Measurements from ENCODE around the gene TNRC18. TPM values are rescaled to one million over a fixed set of nuclear protein-coding genes. Genes with fewer than 3 reads are reported as not detected.

TNRC18 gene
- total and polyA plus RNA-seq, 2 of the 8 experiments (the other 6 are each of a cell fraction or from before 2014, with no cell fraction given): 1.7 to 8.6 TPM

GRCh38 chr7:5442757-5443305 is 19.2 kb upstream of the TNRC18 start:
- peaks cover 4% of the 10 kb centered on the region; the same call in 1 of the 2 replicates for H3K23me2 ChIP-seq (ENCODE audit: low read depth, low read length)
- H3K23ac ChIP-seq (ENCODE audit: insufficient read length): no peak overlapping the region
- H3K27ac ChIP-seq (ENCODE audit: low read depth, low read length): no peak overlapping the region
- H3K56ac ChIP-seq (replicated peaks; ENCODE audit: insufficient read length, low read depth, low read length): no peak overlapping the region
- peaks cover 0 to 2% (median 0%) of the 10 kb centered on the region in 4 experiments; a peak in 3 of 7 replicates for H3K4me1 ChIP-seq (replicated peaks in 1 of 4; ENCODE audit: control insufficient read depth in 3 of 4, insufficient read depth in 4 of 4, low read length in 3 of 4)
- H3K4me3 ChIP-seq (ENCODE audit: extremely low read depth in 1 of 4, insufficient read depth in 2 of 4, low read depth in 3 of 4, low read length in 4 of 4): no peak overlapping the region
- peaks cover 0 to 4% of the 10 kb centered on the region in 2 experiments for H4K20me1 ChIP-seq (replicated peaks in 1 of 2; ENCODE audit: control insufficient read depth in 1 of 2, insufficient read depth in 2 of 2, low read length in 2 of 2)
- H3K14ac ChIP-seq (ENCODE audit: insufficient read length): no peak overlapping the region
- no peak overlapping the region for H3K4me2 ChIP-seq (ENCODE audit: insufficient read depth in 1 of 2, low read depth in 2 of 2, low read length in 2 of 2)
- H3K4ac ChIP-seq (replicated peaks; ENCODE audit: insufficient read length, low read depth, low read length): peak overlapping the region; percentile 65
- no peak overlapping the region for H2BK120ac ChIP-seq (replicated peaks; ENCODE audit: low read depth, low read length)
- no peak overlapping the region for H4K5ac ChIP-seq (ENCODE audit: insufficient read length, low read depth, low read length)
- 95% methylated on average over 20 of the region's 20 CpGs; no CpG with 5 or more reads in 1 of the 2 experiments for WGBS, 2 experiments (ENCODE audit: extremely low coverage in 1 of 2, insufficient coverage in 1 of 2, insufficient read length in 1 of 2, insufficient replicate concordance in 2 of 2, low coverage in 1 of 2, low lambda C conversion rate in 2 of 2, missing lambda C conversion rate in 1 of 2)
- H3K79me1 ChIP-seq (ENCODE audit: low read depth, low read length): no peaks in the 10 kb centered on the region
- no peaks in the 10 kb centered on the region for H3K79me2 ChIP-seq (ENCODE audit: control insufficient read depth in 1 of 2, insufficient read depth in 2 of 2, low read length in 2 of 2)
- FAIRE-seq: no peak
- no peak overlapping the region for H3K9ac ChIP-seq (replicated peaks in 1 of 4; ENCODE audit: extremely low read depth in 1 of 4, low read depth in 3 of 4, low read length in 3 of 4)
- H2BK20ac ChIP-seq (ENCODE audit: low read length): no peak overlapping the region
- no peak overlapping the region for H3K18ac ChIP-seq (ENCODE audit: extremely low read depth, low read length)
- ChIA-PET CTCF (ENCODE audit: partially characterized antibody) (interaction anchor here (0.9 to 2.7 kb wide), 10 partner anchors 8 to 203 kb away, joined by 3 to 8 read pairs (median 4); no protein-coding TSS in a partner anchor), POLR2A (ENCODE audit: partially characterized antibody) (interaction anchor here (0.9 to 1.9 kb wide), 3 partner anchors 18 to 34 kb away, joined by 3 to 7 read pairs (median 3); partner anchors contain the start of gene TNRC18)
- H2AK5ac ChIP-seq (ENCODE audit: low read depth, low read length): no peak overlapping the region
- H2AFZ ChIP-seq (ENCODE audit: low read length): no peak overlapping the region
- no peak for DNase-seq (ENCODE audit: low read depth in 1 of 2, low spot score in 2 of 2)
- no peak overlapping the region for H2BK15ac ChIP-seq (ENCODE audit: low read length)
- H3K36me3 ChIP-seq (ENCODE audit: control insufficient read depth in 2 of 4, insufficient read depth in 4 of 4, low read length in 3 of 4): no peaks in the 10 kb centered on the region
- H2BK12ac ChIP-seq (ENCODE audit: low read depth, low read length): no peak overlapping the region
- H3K9me3 ChIP-seq (ENCODE audit: insufficient read depth in 2 of 2, low read depth in 1 of 2, low read length in 1 of 2): peaks cover 0 to under 1% of the 10 kb centered on the region in 2 experiments; a peak in 1 of 4 replicates
- H4K8ac ChIP-seq (ENCODE audit: extremely low read depth, insufficient read depth, low read length): no peak overlapping the region
- H4K91ac ChIP-seq (replicated peaks; ENCODE audit: insufficient read length, low read length): no peak overlapping the region
- no peaks in the 10 kb centered on the region for H3K27me3 ChIP-seq (replicated peaks in 1 of 4; ENCODE audit: control insufficient read depth in 3 of 4, extremely low read depth in 1 of 4, insufficient read depth in 3 of 4, low read length in 3 of 4)
- H2BK5ac ChIP-seq (ENCODE audit: low read depth, low read length): no peak overlapping the region
- no peak for TF ChIP-seq KDM4A (IDR thresholded peaks at IDR 0.05; ENCODE audit: low read depth, low read length, severe bottlenecking)
- TF ChIP-seq GABPA (IDR thresholded peaks at IDR 0.05; ENCODE audit: borderline replicate concordance, insufficient read depth, low read length): no peak
- TF ChIP-seq CBX8 (IDR thresholded peaks at IDR 0.05; ENCODE audit: borderline replicate concordance, low read depth, low read length): no peak
- no peak for TF ChIP-seq CTCF (IDR thresholded peaks at IDR 0.05; ENCODE audit: control extremely low read depth in 1 of 3, insufficient read depth in 1 of 3, low read depth in 1 of 3, low read length in 3 of 3)
- no peak for TF ChIP-seq EZH2 (IDR thresholded peaks at IDR 0.05; ENCODE audit: low read depth, low read length, severe bottlenecking)
- no peak for TF ChIP-seq USF2 (IDR thresholded peaks at IDR 0.05; ENCODE audit: low read length)
- no peak for TF ChIP-seq BACH1 (IDR thresholded peaks at IDR 0.05; ENCODE audit: low read length)
- TF ChIP-seq RBBP5 (IDR thresholded peaks at IDR 0.05; ENCODE audit: borderline replicate concordance, low read depth, low read length): no peak
- no peak for TF ChIP-seq TBP (IDR thresholded peaks at IDR 0.05; ENCODE audit: low read depth, low read length)
